Vagina (tissue), 2 donors: ENCODE data around the gene ADAM11.

Experiments
- CTCF ChIP-seq, 3 experiments: fragments of 450-650 bp in 2 of 3; fragments of 200-600 bp in 1 of 3; sonication (generic) in 1 of 3; IDR thresholded peaks; one replicate each; pipeline ENCODE4 v1.5.1; 2017 to 2019; ENCODE audit warnings: antibody characterized with exemption in 3 of 3, mild to moderate bottlenecking in 2 of 3, moderate library complexity in 2 of 3
- POLR2A ChIP-seq, 2 donors: fragments of 450-650 bp; IDR thresholded peaks; one replicate each; pipeline ENCODE4 v1.6.1; 2017; ENCODE audit warnings: antibody characterized with exemption in 2 of 2, mild to moderate bottlenecking in 2 of 2, moderate library complexity in 2 of 2
- POLR2AphosphoS5 ChIP-seq, 2 donors: sonication (generic); formaldehyde crosslinking; IDR thresholded peaks; one replicate each; pipeline ENCODE4 v1.9.0; 2017; ENCODE audit warnings: antibody characterized with exemption in 2 of 2, mild to moderate bottlenecking in 2 of 2, low read depth in 1 of 2; ENCODE audit not compliant: insufficient read depth in 1 of 2

GRCh38 chr17:44760474-44761308, 1.9 kb downstream of the ADAM11 start:
- TF ChIP-seq CTCF (IDR thresholded peaks at IDR 0.05) (no peak), POLR2A (IDR thresholded peaks at IDR 0.05) (no peak), POLR2AphosphoS5 (IDR thresholded peaks at IDR 0.05; ENCODE audit: insufficient read depth in 1 of 2, low read depth in 1 of 2) (no peak)
